NCI-H146 (cell line): Measurements from ENCODE around the gene AKT3.
"Not testable (repeated sequence)": the region's sequence is repeated elsewhere in the genome, so short reads cannot be mapped to it uniquely, and the experiment has no call there.

Experiments used
- DNase-seq: peaks from one replicate; lab custom pipeline; 2025; lab: John Stamatoyannopoulos, UW

The AKT3 gene

DNA sequence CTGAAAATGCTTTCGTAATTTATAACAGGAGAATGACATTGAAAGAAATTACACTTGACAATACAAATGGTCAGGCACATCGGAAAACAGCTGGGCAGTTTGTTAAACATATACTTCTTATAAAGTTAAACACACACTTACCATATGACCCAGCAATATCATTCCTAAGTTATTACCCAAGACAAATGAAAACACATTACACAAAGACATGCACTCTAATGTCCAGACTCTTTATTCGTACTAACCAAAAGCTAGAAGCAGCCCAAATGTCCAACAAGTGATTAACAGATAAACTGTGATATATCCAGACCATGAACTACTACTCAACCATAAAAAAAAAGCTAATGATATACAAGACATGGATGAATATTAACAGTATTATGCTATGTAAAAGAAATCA is 8.5 kb downstream of the AKT3 start:
- DNase-seq = no peak

DNA sequence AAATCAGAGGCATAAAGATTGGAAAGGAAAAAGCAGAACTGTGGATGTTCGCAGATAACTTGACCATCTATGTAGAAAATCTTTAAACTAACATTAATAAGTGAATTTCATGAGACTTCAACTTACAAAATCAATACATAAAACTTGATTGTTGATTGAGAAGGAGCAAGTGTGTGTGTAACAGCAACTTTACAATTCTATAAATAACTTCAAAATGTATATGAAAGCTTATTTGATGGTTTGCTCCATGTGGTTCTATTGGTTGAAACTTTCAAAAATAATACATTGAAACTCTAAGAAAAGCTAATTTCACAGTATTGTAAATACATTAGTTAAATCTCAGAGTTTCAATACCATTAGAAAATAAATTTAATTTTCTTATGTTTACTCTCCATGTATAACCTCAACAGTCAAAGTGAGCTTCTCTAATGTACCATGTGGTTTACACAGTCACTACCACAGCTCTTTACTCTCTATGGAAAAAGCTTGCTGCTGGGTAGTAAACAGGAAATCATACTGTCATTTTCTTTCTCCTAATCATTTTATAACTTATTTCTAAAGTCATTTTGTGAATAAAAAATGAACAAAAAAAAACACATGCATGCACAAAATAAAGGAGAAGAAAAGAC is 12.0 kb downstream of the AKT3 start:
- no peak for DNase-seq

DNA sequence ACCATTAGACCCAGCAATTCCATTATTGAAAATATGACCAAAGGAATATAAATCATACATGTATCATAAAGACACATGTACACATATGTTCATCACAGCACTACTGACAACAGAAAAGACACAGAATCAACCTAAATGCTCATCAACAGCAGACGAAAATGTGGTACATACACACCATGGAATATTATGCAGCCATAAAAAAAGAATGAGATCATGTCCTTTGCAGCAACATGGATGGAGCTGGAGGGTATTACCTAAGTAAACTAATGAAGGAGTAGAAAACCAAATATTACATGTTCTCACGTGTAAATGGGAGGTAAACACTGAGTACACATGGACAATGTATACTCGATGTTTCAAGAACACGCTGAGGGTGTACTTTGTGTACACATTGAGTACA is 15.9 kb downstream of the AKT3 start:
- no peak for DNase-seq

DNA sequence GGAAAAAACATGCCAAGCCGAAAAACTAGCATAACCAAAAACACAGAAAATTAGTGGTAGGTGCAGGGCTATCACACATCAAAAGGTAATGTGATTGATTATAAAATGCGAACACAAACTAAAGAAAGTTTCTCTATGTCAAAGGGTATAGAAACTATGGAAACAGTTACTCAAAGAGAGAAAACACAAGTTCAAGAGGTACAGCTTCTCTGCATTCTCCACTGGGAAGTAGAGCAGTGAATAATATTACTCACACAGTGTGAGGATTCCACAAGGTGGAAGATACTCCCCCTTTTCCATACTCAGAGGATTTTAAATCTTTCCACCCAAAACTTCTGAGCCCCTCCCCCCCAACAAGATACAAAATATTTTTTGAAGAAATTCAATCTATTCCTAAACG is 18.6 kb downstream of the AKT3 start:
- DNase-seq = no peak

DNA sequence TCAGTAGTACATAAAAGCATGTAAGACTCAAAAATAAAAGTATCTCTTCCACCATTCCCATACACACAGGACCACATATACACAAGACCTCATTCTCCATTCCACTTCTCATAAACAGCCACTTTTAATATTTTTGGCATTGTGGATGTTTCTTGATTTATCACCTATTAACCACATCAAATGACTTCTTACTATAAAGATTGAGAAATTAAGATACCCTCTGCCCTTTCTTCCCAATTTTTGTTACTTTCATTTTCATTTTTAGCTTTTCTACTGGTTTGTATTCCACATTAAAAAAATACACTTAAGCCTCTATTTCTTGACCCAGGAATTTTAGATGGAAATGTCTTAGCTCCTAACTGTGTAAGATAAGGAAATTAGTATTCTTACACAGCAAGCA is 22.8 kb downstream of the AKT3 start:
- no peak for DNase-seq

DNA sequence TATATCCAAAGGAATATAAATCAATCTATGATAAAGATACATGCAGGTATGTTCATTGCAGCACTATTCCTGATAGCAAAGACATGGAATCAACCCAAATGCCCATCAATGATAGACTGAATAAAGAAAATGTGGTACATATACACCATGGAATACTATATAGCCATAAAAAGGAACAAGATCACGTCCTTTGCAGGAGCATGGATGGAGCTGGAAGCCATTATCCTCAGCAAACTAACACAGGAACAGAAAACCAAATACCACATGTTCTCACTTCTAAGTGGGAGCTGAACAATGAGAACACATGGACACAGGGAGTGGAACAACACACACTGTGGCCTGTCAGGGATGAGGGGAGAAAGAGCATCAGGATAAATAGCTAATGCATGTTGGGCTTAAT is 25.1 kb downstream of the AKT3 start:
- not testable (repeated sequence) for DNase-seq

DNA sequence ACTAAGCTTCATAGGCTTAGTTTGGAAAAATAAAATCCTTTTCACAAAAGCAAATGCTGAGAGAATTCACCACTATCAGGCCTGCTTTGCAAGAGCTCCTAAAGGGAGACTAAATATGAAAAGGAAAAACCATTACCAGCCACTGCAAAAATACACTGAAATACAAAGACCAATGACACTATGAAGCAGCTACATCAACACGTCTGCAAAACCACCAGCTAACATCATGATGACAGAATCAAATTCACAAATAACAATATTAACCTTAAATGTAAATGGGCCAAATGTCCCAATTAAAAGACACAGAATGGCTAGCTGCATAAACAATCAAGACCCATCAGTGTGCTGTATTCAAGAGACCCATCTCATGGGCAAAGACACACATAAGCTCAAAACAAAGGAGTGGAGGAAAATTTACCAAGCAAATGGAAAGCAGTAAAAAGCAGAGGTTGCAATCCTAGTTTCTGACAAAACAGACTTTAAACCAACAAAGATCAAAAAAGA is 28.8 kb downstream of the AKT3 start:
- DNase-seq = no peak

DNA sequence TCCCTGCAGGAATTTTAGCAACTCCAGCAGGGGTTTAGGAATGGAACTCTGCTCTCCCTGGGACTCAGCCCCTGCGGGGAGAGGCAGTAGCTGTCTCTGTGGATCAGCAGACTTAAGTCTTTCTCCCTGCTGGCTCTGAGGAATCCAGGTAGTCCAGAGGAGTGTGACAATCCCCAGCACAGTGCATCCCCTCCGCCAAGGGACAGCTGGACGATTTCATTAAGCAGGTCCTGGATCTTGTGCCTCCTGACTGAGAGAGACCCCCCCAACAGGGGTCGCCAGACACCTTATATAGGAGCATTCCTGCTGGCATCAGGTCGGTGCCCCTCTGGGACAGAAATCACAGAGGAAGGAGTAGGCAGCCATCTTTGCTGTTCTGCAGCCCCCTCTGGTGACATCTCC is 30.6 kb downstream of the AKT3 start:
- no peak for DNase-seq

DNA sequence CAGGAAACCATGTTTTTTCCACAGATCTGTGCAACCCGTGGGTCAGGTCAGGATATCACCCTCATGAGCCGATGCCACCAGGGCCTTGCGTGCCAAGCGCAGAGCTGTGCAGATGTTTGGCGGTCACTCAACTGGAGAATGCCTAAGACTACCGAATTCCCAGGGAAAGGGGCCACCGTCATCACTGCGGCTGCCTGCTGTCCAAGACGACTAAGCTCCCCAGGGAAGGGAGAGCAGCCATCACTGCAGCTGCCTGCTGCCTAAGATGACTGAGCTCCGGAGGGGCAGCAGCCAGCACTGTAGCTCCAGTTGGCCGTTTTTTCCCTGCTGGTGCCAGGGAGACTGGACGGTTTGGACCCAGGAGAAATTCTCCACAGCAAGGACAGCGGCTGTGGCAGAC is 31.1 kb downstream of the AKT3 start:
- DNase-seq = no peak

DNA sequence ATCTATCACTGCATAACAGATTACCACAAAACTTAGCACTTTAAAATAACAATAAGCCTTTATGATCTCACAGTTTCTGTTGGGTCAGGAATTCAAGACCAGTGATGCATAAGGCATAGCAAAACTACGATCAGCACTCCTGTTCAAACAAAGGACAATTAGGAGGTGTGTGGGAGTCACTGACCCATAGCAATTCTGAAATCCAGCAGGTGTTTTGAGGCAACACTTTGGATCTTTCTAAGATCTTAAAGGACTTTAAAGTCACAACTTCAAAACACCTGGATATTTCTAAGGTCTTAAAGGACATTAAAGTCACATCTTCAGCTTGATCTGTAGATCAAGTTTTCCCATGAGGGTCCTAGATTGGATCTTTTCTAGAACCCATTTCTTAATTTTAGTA is 35.3 kb downstream of the AKT3 start:
- DNase-seq = no peak

DNA sequence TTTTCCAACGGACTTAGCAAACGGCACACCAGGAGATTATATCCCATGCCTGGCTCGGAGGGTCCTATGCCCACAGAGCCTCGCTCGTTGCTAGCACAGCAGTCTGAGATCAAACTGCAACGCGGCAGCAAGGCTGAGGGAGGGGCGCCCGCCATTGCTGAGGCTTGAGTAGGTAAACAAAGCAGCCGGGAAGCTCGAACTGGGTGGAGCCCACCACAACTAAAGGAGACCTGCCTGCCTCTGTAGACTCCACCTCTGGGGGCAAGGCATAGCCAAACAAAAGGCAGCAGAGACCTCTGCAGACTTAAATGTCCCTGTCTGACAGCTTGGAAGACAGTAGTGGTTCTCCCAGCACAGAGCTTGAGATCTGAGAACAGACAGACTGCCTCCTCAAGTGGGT is 42.7 kb downstream of the AKT3 start:
- not testable (repeated sequence) for DNase-seq

DNA sequence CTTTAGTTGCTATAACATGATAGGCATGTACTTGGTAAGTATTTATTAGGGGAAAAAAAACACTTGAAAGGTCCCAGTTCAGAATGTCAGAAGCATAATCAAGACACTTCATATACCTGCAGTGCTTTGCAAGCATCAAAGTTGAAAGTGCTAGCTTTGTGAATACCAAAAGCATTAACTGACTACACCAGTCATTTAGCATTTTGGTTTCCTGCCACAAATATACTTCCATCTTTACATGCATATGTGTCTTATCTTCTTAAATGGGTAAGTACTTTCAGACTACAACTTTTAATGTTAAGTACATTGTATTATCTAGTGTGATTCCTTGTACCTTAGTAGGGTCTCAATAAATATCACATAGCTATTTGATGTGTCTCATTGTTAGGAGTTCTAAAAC is 43.7 kb downstream of the AKT3 start:
- DNase-seq = no peak

DNA sequence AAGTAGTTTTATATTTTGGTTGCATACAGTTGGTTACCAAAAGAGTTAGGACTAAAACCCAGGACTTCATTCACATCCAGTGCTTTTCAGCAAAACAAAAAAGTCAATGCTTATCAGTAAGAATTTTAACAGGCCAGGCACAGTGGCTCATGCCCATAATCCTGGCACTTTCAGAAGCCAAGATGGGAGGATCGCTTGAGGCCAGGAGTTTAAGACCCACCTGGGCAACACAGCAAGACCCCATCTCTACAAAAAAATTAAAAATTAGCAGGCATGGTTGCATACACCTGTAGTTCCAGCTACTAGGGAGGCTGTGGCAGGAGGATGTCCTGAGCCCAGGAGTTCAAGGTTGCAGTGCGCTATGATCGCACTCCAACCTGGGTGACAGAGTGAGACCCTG is 47.3 kb downstream of the AKT3 start:
- DNase-seq = no peak

DNA sequence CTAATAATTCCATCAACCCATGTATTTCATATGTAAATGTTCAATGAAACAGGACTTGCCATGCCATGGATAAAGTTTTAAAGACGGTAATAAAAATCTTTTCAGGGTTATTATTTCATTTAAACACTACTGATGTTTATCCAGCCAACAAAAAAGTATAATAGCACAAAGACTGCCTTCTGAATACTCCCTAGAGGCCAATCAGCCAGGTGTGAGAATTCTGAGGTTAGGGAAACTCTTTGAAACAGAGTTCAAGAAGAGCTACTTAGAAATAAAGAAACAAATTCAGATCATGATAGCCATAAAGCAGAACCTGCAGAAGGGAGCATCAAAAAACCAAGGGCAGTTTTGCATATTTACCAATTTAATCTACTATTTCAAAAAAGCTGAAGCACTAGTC is 48.7 kb downstream of the AKT3 start:
- DNase-seq = peak; percentile 9

DNA sequence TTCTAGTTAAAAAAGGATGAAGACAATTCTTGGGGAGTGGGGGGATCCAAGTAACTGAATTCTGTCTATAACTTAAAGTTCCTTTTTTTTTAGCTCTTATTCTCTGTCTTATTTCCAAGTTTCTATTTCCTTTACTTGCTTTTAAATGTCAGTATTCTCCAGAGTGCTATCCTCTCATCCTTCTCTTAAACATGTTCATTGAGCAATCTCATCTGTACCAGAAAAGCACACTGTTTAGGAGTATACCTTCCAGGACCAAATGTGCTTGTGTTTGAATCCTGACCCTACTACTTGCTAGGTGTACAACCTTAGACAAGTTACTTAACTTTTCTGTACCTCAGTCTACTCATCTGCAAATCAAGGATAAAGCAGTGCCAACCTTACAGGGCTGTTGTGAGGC is 50.1 kb downstream of the AKT3 start:
- no peak for DNase-seq

DNA sequence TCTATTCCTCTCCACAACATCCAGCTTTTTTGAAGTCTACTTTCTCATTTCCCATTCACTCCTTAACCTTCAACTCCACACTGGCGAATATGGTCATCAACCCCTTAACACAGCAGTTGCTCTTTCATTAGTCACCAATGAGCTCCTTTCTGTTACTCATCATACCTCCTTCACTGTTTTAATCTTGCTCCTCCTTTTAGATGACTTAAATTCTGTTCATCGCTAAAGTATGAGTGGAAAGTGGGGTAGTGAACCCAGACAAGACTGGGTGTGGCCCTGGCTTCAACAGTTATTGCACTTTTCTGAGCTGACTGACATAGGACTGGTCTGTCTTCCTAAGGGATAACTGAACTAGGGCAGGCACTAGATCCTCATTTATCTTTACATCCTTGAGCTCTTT is 51.3 kb downstream of the AKT3 start:
- DNase-seq = no peak

DNA sequence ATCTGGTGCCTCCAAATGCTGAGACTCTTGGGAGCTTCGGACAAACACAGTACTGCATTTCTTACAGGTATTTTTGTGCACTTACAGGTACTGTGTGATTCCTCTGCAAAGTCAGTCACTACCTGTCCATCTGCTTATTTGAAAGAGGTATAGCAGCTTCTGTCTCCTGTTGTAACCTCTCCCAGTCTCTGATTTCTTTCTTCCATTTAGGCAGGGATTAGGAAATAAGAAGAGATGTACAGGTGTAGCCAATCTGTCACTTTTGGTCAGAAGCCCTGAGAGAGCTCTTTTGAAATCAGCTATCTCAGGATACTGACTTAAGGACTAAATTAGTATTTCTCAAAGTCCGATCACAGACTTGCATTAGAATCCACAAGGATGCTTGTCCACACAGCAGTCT is 54.0 kb downstream of the AKT3 start:
- no peak for DNase-seq

DNA sequence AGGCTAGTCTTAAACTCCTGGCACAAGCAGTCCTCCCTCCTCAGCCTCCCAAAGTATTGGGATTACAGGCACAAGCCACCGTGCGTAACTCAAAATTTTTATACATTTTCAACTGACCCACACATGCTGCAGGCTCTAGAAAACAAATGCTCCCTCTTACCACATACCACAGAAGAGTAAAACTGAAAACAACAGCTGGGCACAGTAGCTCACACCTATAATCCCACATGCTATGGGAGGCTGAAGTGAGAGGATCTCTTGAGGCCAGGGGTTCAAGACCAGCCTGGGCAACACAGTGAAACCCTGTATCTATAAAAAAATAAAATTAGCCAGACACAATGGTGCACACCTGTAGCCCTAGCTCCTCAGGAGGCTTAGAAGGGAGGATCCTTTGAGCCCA is 56.7 kb downstream of the AKT3 start:
- no peak for DNase-seq

DNA sequence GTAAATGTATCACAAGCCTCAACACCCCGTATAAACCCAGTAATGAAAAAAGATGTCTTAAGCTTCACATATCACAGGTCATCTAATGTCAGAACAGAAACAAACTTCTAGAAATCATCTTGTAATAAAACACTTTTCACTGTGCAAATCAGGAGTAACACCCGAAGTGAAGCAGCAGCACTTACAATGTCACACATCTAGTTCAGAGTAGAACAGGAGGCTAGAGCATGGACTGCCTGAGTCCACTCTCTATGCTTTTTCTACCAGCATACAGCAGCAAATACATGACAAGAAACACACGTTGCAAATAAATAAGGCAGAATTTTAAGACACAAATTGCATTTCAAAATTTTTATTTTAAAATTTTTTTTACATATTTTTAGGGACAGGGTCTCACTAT is 57.2 kb downstream of the AKT3 start:
- DNase-seq = no peak

DNA sequence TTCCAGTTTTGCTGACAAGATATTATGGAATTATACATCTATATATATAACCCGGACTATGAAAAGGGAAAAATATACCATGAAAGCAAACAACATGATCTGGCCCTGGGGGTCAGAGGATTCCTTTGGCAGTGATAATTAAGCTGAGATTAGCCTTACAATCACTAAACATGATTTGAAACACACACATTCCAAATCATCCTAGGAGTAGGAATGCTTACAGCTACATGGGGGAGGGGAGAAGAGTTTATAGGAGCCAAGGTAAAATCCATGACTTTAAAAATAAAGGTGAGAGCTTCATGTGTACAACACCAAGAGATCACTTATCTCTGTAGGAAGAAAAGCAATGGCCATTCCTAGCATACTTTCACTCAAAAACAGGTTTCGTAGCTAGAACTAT is 57.6 kb downstream of the AKT3 start:
- DNase-seq = no peak

DNA sequence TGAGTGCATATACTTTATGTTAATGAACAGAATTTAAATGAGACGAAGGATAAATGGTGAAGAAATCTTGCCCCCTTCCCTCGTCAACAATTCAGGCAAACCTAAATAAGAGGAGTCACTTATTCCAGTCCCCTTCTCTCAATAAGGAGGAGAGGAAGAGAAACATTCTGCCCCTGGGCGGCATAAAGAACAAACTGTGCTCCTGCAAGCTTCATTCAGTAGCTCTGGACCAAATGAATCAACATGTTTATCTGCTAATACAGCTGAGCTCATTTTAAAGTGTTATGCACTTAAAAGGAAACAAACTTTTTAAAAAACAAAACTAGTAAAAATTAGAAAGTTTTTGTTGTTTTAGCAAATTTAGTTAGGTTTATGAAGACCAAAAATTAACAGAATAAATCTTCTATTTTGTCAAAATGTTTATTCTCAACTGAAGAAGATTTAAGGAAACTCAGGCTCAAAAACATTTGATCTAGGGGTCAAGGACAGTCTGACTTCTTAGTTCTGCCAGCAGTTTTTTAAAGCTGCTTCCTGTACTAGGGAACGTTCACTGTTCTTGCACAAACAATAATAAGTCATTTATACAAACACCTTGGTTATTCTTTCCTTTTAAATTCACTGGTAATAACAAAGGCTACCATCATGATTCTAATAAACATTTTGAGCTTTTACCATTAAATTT is 58.3 kb downstream of the AKT3 start:
- no peak for DNase-seq

DNA sequence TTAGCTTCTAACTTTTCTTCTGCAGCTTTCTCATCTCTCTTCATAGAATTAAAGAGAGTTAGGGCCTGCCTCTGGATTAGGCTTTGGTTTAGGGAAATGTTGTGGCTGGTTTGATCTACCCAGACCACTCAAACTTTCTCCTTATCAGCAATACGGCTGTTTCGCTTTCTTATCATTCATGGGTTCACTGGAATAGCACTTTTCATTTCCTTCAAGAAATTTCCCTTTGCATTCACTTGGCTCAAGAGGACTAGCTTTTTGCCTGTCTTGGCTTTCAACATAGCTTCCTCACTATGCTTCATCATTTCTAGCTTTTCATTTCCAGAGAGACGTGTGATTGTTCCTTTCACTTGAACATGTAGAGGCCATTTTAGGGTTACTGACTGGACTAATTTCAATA is 59.6 kb downstream of the AKT3 start:
- DNase-seq = no peak

DNA sequence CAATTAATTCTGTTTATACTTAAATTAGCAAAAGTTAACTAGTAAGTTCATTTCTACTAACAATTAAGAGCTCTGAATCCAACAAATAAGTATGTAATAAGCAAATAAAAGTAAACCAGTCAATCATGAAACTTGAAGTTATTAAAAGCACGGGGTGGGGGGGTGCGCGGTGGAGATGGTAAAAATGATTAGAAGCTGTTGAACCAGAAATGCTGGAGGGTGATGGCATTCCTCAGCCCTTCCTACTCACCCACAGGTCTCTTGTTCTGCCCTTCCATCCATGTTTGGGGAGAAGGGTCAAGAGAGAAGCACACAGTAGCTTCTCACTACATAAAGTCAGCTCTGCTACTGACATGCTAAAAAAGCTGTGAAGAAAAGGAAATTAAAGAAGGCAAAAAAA is 63.5 kb downstream of the AKT3 start:
- no peak for DNase-seq

DNA sequence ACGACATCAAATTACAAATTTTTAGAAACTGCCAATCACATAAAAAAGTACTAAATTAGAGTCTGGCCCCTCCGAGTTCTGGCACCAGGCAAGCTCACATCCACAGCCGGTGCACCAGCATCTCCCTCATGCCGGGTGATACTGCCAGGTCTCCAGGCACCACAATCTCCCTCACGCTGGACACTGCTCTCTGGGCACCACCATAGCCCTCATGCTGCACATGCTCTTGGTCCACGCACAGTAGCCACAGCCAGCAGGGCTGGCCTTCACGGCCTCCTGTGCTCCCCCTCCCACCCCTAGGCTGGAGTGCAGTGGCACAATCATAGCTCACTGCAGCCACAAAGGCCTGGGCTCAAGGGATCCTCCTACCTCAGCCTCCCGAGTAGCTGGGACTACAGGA is 65.5 kb downstream of the AKT3 start:
- DNase-seq = no peak
